GM10248 (cell line): ENCODE results near the gene IL27RA.

Experiments used
- CTCF ChIA-PET: fragments of 300-600 bp; sonication (Branson Sonifier 250); formaldehyde crosslinking; extraction: SDS; loops from one replicate; lab custom pipeline; 2021; ENCODE audit warnings: antibody characterized with exemption; lab: Yijun Ruan, JAX
- POLR2A ChIA-PET: fragments of 350-650 bp; sonication (Branson Sonifier 250); formaldehyde crosslinking; extraction: SDS; loops from one replicate; lab custom pipeline; 2020; ENCODE audit warnings: antibody characterized with exemption; lab: Yijun Ruan, JAX
- DNase-seq: peaks from one replicate; pipeline ENCODE4 v3.0.0; 2012; ENCODE audit errors: extremely low spot score
- TF ChIP-seq, protein P1 (sequence below): IDR thresholded peaks from 2 replicates; pipeline ENCODE4 v1.5.1; 2012; ENCODE audit warnings: mild to moderate bottlenecking, low read depth; ENCODE audit errors: extremely low read depth, missing control alignments, control extremely low read depth

IL27RA gene

DNA sequence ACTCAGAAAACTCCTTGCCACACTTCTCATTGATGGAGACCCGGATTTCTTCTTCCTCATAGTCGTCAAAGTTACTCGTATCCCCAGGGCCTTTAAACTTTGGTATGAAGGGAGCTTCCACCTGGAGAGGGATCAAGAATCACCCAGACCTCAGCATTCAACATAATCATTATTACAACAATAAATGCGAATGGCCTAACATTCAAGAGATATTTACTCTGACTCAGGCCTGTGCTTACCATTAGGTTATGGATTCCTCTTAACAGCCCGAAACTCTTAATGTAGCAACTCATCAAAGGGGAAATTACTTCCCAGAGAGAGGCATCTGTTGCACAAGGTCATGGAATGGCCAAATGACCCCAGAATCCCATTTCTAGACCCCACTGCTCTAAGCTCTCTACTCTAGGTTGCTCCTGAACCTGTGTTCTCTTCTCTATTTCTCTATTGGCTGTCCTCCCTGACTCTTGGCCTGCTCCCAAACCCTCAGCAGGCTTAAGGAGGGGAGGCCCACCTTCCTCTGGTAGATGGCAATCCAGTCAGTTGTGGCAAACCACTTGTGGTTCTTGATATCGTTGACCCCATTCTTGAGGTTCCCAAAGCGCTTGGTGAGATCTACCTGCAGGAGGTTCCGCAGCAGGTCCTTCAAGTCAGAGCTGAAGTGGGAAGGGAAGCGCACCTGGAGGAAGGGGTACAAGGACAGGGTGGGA is 61.7 kb downstream of the IL27RA start:
- DNase-seq = no peak
- ChIA-PET POLR2A (interaction anchor here (0.5 to 0.6 kb wide), 2 partner anchors 134 to 288 kb away, joined by 3 read pairs; partner anchors contain the start of gene ADGRE5), CTCF (interaction anchor here (0.8 kb wide), 1 partner anchor 11 kb away, joined by 3 read pairs; no protein-coding TSS in a partner anchor)
- TF ChIP-seq, protein P1, sequence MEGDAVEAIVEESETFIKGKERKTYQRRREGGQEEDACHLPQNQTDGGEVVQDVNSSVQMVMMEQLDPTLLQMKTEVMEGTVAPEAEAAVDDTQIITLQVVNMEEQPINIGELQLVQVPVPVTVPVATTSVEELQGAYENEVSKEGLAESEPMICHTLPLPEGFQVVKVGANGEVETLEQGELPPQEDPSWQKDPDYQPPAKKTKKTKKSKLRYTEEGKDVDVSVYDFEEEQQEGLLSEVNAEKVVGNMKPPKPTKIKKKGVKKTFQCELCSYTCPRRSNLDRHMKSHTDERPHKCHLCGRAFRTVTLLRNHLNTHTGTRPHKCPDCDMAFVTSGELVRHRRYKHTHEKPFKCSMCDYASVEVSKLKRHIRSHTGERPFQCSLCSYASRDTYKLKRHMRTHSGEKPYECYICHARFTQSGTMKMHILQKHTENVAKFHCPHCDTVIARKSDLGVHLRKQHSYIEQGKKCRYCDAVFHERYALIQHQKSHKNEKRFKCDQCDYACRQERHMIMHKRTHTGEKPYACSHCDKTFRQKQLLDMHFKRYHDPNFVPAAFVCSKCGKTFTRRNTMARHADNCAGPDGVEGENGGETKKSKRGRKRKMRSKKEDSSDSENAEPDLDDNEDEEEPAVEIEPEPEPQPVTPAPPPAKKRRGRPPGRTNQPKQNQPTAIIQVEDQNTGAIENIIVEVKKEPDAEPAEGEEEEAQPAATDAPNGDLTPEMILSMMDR = no peak

GRCh38 chr19:14094854-14095253 is 63.3 kb downstream of the IL27RA start:
- TF ChIP-seq, protein P1 = no peak
- no peak for DNase-seq
- ChIA-PET CTCF (interaction anchor here (1.2 to 3.2 kb wide), 2 partner anchors 9 to 20 kb away, joined by 3 to 24 read pairs; no protein-coding TSS in a partner anchor), POLR2A (no interaction called here)

- ChIA-PET CTCF (interaction anchor here (0.8 to 3.2 kb wide), 3 partner anchors 12 to 216 kb away, joined by 3 to 24 read pairs (median 3); no protein-coding TSS in a partner anchor), POLR2A (no interaction called here)
- TF ChIP-seq, protein P1 = peak; percentile 17
- DNase-seq = no peak
Measured at GRCh38 chr19:14096272-14096992, 64.9 kb downstream of the IL27RA start.

GRCh38 chr19:14097532-14098151 is 66.1 kb downstream of the IL27RA start:
- TF ChIP-seq, protein P1 = peak; percentile 9
- ChIA-PET CTCF (interaction anchor here (10.0 kb wide), 1 partner anchor 17 kb away, joined by 48 read pairs; a partner anchor contains a TSS), POLR2A (no interaction called here)
- no peak for DNase-seq

DNA sequence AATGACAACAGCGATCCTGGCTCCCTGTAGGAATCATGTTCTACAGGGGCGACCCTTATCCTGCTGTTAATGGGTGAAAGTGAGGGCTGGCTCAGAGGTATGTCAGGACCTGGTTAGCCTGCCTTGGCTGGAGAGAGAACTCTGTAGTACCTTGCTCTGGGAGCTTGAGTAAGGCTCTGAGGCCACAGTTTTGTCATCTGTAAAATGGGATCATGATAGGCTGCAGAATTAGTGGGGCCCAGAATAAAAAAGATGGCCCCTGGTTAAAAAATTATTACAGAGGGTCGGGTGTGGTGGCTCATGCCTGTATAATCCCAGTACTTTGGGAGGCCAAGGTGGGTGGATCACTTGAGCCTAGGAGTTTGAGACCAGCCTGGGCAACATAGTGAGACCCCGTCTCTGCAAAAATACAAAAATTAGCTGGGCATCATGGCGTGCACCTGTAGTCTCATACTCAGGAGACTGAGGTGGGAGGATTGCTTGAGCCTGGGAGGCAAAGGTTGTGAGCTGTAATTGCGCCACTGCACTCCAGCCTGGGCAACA is 69.5 kb downstream of the IL27RA start:
- TF ChIP-seq, protein P1 = no peak
- no peak for DNase-seq
- ChIA-PET POLR2A (no interaction called here), CTCF (interaction anchor here (1.2 to 10.0 kb wide), 4 partner anchors 9 to 1123 kb away, joined by 3 to 48 read pairs (median 4); a partner anchor contains a TSS)
